ENCODE results near the gene MORN1. TPM values are rescaled to one million over a fixed set of nuclear protein-coding genes. Genes with fewer than 3 reads are reported as not detected.

Gene MORN1
- total RNA-seq, 4 donors from 2014 or later, result 2.8 to 9.6 (median 4.3) TPM

DNA sequence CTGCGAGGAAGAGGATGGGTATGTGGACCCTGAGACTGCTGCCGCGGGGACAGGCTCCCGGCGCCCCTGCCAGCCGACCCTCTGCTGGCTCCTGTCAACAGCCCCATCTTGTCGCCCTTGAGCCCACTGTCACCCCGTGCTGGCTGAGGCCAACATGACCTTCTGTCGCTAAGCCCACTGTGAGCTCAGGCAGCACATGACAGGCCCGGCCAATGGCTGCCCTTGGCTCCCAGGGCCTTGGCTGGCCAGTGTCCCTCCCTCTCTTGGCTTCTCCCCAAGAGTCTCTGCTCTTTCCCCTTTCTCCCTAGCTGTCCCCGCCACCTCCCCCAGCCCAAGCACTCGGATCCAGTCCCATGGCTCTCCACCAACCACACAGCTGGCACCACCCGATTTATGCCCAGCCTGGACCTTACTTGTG is 17.5 kb upstream of the MORN1 start:
- TF ChIP-seq CTCF (IDR thresholded peaks at IDR 0.05; ENCODE audit: low read depth), result no peak

DNA sequence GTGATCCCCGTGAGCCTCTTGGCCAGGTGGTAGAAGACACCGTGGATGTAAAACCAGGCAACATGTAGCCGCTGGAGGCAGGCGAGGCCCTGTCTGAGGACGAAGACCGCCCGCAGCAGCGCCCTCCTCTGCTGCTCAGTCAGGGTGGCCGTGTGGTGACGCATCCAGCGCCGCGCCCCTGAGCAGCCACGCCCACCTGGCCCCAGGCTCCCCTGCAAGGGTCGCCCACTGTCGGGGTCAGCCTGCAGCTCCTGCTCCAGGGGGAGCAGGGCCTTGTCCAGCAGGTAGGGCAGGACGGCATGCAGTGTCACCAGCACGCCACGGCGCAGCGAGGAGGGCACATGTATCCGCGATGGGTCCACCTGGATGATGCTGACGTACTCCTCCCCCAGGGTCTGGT is 17.1 kb upstream of the MORN1 start:
- TF ChIP-seq CTCF (IDR thresholded peaks at IDR 0.05; ENCODE audit: low read depth), result no peak

DNA sequence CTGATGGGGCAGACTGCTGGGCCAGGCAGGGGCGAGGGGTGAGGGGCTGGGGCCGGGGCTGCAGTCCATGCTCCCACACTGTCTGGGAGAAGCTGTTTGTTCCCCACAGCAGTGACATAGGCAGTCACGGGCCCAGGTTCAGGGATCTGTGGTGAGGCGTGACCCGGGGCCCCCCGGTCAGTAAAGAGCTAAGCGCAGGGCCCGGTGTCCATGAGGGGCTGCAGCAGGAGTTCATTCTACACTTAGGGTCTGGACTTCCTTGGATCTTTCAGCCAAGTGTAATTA is 16.6 kb upstream of the MORN1 start:
- no peak for TF ChIP-seq CTCF (IDR thresholded peaks at IDR 0.05; ENCODE audit: low read depth)

GRCh38 chr1:2407166-2407990 is 16.0 kb upstream of the MORN1 start:
- TF ChIP-seq CTCF (IDR thresholded peaks at IDR 0.05; ENCODE audit: low read depth), result no peak

- TF ChIP-seq CTCF (IDR thresholded peaks at IDR 0.05; ENCODE audit: low read depth), result no peak
These were observed 15.2 kb upstream of the MORN1 start for GRCh38 chr1:2406451-2407041.

DNA sequence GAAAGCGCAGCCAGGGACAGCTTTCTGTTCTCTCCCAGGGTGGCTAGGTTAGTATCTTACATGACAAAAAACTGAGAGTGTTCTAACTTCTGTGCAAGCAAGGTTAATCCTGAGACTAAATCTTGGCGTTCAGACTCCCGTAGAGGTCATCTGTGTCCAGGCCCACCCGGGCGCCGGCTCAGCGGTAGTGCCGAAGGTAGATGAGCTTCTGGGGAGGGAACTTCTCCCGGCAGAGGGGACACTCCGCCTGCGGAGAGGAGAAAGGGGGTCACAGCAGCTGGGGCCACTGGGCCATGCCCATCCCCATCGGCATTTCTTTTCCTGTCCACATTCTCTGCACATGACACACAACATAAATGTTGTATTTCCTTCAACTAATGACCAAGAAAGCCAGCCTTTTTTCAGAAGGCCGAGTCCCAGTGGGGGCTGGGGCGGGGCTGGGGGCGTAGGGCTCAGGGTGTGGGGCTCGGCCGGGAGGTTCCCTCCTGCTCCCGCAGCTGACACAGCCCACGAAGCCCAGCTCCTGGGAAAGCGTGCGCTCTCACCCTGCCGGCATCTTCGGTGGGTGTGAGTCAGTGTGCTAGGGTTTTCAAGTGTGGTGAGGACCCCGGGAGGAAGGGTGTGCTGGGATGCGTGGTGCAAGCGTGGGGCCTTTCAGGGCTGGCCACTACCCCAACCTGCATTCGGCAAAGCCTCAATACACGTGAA is 14.4 kb upstream of the MORN1 start:
- TF ChIP-seq CTCF (IDR thresholded peaks at IDR 0.05; ENCODE audit: low read depth), result no peak

DNA sequence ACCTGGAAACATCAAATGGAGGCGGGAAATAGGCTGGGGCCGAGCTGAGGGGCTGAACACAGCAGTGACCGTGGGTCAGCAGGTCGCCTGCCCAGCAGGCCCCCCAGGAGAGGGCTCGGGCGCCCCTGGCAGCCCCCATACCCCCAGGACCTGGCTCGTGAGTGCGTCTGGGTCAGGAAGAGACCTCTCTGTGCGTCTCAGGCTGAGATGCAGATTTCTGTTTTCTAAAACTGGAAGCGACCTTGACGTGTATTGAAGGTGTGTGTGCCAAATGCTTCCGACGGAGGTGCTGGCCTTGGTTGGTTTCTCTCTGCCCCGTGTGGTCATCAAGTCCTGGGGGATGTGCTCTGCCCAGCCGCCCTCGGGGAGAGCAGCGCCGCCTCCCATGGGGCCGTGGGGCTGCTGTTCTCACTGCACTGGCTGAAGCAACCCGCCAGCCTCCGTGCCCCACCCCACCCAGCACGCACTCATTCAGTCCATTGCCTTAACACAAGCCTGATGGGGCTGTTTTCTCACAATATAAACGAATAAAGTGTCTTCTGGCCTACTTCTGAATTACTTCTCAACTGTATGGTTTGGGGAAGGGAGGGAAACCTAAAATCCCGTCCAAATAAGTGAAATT is 13.6 kb upstream of the MORN1 start:
- no peak for TF ChIP-seq CTCF (IDR thresholded peaks at IDR 0.05; ENCODE audit: low read depth)

Data from subcutaneous adipose tissue (tissue), 4 donors.